BLaER1 treated with 17β-estradiol and CSF1 and Interleukin-3, amounts not matched to agents 10 nM and 100 nM (cell line): ENCODE measurements around the gene PLS3.
A peak's percentile ranks its signal among the peaks of the same experiment; 100 is the strongest.

Experiments used
- H3K27ac ChIP-seq, 11 experiments: shearing (Covaris generic); formaldehyde crosslinking; 2 replicates each; pipeline ENCODE4 v1.8.1; 2022
- H3K27me3 ChIP-seq, 11 experiments: shearing (Covaris generic); formaldehyde crosslinking; 2 replicates each; pipeline ENCODE4 v1.8.1; 2022
- H3K36me3 ChIP-seq, 11 experiments: shearing (Covaris generic); formaldehyde crosslinking; 2 replicates each; pipeline ENCODE4 v1.8.1; 2022
- H3K4me1 ChIP-seq, 10 experiments: shearing (Covaris generic); formaldehyde crosslinking; 2 replicates each; pipeline ENCODE4 v1.8.1; 2022
- H3K4me2 ChIP-seq, 11 experiments: shearing (Covaris generic); formaldehyde crosslinking; 2 replicates each; pipeline ENCODE4 v1.8.1; 2022
- H3K4me3 ChIP-seq, 10 experiments: shearing (Covaris generic); formaldehyde crosslinking; 2 replicates each; pipeline ENCODE4 v1.8.1; 2022
- H3K9ac ChIP-seq, 11 experiments: shearing (Covaris generic); formaldehyde crosslinking; 2 replicates each; pipeline ENCODE4 v1.8.1; 2022
- H3K9me3 ChIP-seq, 11 experiments: shearing (Covaris generic); formaldehyde crosslinking; replicated peaks in 1 of 11; 2 replicates each; pipeline ENCODE4 v1.8.1; 2022
- H4K20me1 ChIP-seq, 11 experiments: shearing (Covaris generic); formaldehyde crosslinking; 2 replicates each; pipeline ENCODE4 v1.8.1; 2022
- Cebpa-rat ChIP-seq, 11 experiments: shearing (Covaris generic); IDR thresholded peaks; 2 replicates each; pipeline ENCODE4 v1.8.1; 2022

The PLS3 gene

DNA sequence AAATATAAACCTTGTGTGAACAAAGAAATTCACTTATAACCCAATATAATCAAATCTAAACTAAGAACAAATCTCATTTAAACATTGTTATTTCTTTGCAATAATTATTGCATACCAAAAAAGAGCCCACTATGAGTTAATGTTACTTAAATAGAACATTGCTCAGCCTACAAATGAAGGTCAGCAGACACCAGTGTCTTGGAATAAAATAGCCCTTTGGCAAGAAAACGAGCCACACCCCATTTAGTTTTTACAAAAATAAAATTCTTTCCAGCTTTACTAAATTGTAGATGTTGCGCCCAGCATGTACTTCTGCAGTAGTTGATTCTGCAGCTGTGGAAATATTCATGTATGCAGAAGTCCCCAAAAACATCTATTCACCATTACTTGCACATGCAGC is 12.2 kb downstream of the PLS3 start:
- no peak overlapping the region for H3K9ac ChIP-seq
- peaks cover 0 to 26% (median 0%) of the 10 kb centered on the region in 11 experiments; a peak in 6 of 22 replicates for H3K36me3 ChIP-seq
- TF ChIP-seq Cebpa-rat (IDR thresholded peaks at IDR 0.05) = no peak
- peaks cover 0 to 18% (median 0%) of the 10 kb centered on the region in 10 experiments; a peak in 4 of 20 replicates for H3K4me1 ChIP-seq
- H3K4me2 ChIP-seq = no peak overlapping the region
- no peak overlapping the region for H3K27ac ChIP-seq
- H3K27me3 ChIP-seq = peaks cover 57 to 100% (median 88%) of the 10 kb centered on the region in 11 experiments
- no peak overlapping the region for H3K4me3 ChIP-seq
- no peaks in the 10 kb centered on the region for H3K9me3 ChIP-seq
- H4K20me1 ChIP-seq = peaks cover 0 to 15% (median 0%) of the 10 kb centered on the region in 11 experiments; a peak in 4 of 22 replicates

DNA sequence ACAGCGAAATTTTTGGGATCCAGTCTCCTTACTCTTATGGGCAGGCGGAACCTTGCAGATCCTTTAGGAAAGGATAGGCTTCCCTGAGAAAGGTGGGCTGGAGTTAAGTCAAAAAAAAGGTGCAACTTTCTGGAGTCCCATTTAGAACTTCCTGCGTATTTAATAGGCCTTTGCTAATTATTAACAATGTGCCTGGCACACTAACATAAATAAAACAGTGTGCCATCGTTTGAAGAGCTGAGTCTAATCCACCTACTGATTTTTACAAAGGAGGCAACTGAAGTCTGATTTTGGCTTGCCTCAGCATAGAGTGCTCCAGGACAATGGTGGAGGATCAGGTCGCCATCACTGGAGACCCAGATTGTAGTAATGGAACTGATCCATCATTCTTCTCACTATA is 15.7 kb downstream of the PLS3 start:
- Histone ChIP-seq H3K9ac (no peak overlapping the region), H3K36me3 (peaks cover 0 to 28% (median 0%) of the 10 kb centered on the region in 11 experiments; a peak in 6 of 22 replicates), H3K4me1 (peaks cover 0 to 18% (median 7%) of the 10 kb centered on the region in 10 experiments; a peak in 10 of 20 replicates), H3K9me3 (no peaks in the 10 kb centered on the region), H3K4me2 (no peak overlapping the region), H3K27ac (no peak overlapping the region), H3K27me3 (peaks cover 67 to 100% (median 87%) of the 10 kb centered on the region in 11 experiments), H4K20me1 (peaks cover 0 to 15% (median 0%) of the 10 kb centered on the region in 11 experiments; a peak in 4 of 22 replicates), H3K4me3 (no peak overlapping the region)
- TF ChIP-seq Cebpa-rat (IDR thresholded peaks at IDR 0.05) = no peak

GRCh38 chrX:115579327-115579726 is 18.4 kb downstream of the PLS3 start:
- Histone ChIP-seq H3K9me3 (no peaks in the 10 kb centered on the region), H3K4me2 (peak overlapping the region in 2 of 11 experiments; percentile 14 to 29; a peak in 3 of 22 replicates), H3K27me3 (peaks cover 75 to 100% (median 92%) of the 10 kb centered on the region in 11 experiments), H4K20me1 (peaks cover 0 to 26% (median 0%) of the 10 kb centered on the region in 11 experiments; a peak in 4 of 22 replicates), H3K4me1 (peaks cover 18 to 45% (median 32%) of the 10 kb centered on the region in 10 experiments), H3K36me3 (peaks cover 0 to 28% (median 0%) of the 10 kb centered on the region in 11 experiments; a peak in 6 of 22 replicates), H3K4me3 (no peak overlapping the region), H3K9ac (no peak overlapping the region), H3K27ac (peak overlapping the region in 1 of 11 experiments; percentile 18; a peak in 1 of 22 replicates)
- no peak for TF ChIP-seq Cebpa-rat (IDR thresholded peaks at IDR 0.05)

GRCh38 chrX:115579786-115580294 is 18.9 kb downstream of the PLS3 start:
- H3K4me2 ChIP-seq = peak overlapping the region in 4 of 11 experiments; percentile 13 to 29 (median 16); a peak in 3 of 22 replicates
- peaks cover 76 to 100% (median 93%) of the 10 kb centered on the region in 11 experiments for H3K27me3 ChIP-seq
- peaks cover 0 to 24% (median 0%) of the 10 kb centered on the region in 11 experiments; a peak in 6 of 22 replicates for H3K36me3 ChIP-seq
- peak overlapping the region in 1 of 11 experiments; percentile 18; a peak in 1 of 22 replicates for H3K27ac ChIP-seq
- H3K4me1 ChIP-seq = peaks cover 22 to 50% (median 36%) of the 10 kb centered on the region in 10 experiments
- no peak overlapping the region for H3K9ac ChIP-seq
- H3K4me3 ChIP-seq = no peak overlapping the region
- peaks cover 0 to 26% (median 0%) of the 10 kb centered on the region in 11 experiments; a peak in 3 of 22 replicates for H4K20me1 ChIP-seq
- no peak for TF ChIP-seq Cebpa-rat (IDR thresholded peaks at IDR 0.05)
- no peaks in the 10 kb centered on the region for H3K9me3 ChIP-seq

- H3K27me3 ChIP-seq = peaks cover 85 to 100% (median 98%) of the 10 kb centered on the region in 11 experiments
- H3K9ac ChIP-seq = no peak overlapping the region
- peak overlapping the region in 8 of 11 experiments; percentile 20 to 61 (median 48); a peak in 13 of 22 replicates for H3K4me2 ChIP-seq
- peaks cover 0 to 31% (median 0%) of the 10 kb centered on the region in 11 experiments; a peak in 3 of 22 replicates for H4K20me1 ChIP-seq
- H3K9me3 ChIP-seq = no peaks in the 10 kb centered on the region
- H3K4me1 ChIP-seq = peaks cover 22 to 53% (median 39%) of the 10 kb centered on the region in 10 experiments
- H3K4me3 ChIP-seq = no peak overlapping the region
- H3K36me3 ChIP-seq = peaks cover 0 to 8% (median 0%) of the 10 kb centered on the region in 11 experiments; a peak in 3 of 22 replicates
- no peak for TF ChIP-seq Cebpa-rat (IDR thresholded peaks at IDR 0.05)
- peak overlapping the region in 3 of 11 experiments; percentile 23 to 61 (median 35); a peak in 3 of 22 replicates for H3K27ac ChIP-seq
Measured at GRCh38 chrX:115581759-115582615, 21.0 kb downstream of the PLS3 start.

DNA sequence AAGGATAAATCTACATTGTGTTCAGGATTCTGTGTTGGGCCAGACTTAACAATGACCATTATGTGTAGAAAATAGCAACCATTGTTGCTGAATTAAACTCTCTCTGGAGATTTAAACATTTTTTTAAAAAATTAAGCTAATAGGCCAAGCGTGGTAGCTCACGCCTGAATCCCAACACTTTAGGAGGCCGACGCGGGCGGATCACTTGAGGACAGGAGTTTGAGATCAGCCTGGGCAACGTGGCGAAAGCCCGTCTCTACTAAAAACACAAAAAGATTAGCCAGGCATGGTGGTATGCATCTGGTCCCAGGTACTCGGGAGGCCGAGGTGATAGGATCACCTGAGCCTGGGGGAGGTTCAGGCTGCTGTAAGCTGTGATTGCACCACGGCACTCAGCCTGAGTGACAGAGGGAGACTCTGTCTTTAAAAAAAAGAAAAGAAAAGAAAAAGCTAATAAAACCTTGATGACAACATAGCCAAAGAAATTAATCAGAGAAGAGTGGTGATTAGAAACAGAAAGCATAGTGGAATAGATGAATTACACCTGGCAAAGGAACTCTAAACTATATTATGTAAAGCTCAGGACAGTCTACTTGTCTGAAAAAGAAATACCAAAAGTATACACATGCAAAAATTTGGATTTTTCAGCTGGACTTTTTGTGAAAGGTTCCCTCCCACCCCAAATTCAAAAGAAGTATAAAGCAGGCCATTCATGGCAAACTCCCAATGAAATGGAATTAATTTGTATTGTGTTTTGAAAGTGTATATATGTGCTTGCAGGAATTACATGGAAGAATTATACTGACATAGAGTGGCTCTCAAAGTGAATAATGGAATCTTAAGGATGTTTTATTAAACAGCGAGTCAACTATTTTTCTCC is 21.9 kb downstream of the PLS3 start:
- Histone ChIP-seq H3K4me2 (peak overlapping the region; percentile 6 to 61 (median 50); a peak in 21 of 22 replicates), H3K36me3 (peaks cover 0 to 8% (median 0%) of the 10 kb centered on the region in 11 experiments; a peak in 3 of 22 replicates), H3K9me3 (no peaks in the 10 kb centered on the region), H3K9ac (peak overlapping the region in 2 of 11 experiments; percentile 15 to 40; a peak in 1 of 22 replicates), H3K4me1 (peaks cover 22 to 53% (median 39%) of the 10 kb centered on the region in 10 experiments), H4K20me1 (peaks cover 0 to 34% (median 0%) of the 10 kb centered on the region in 11 experiments; a peak in 3 of 22 replicates), H3K27ac (peak overlapping the region in 8 of 11 experiments; percentile 26 to 61 (median 40); a peak in 11 of 22 replicates), H3K4me3 (no peak overlapping the region), H3K27me3 (peaks cover 83 to 100% (median 98%) of the 10 kb centered on the region in 11 experiments)
- no peak for TF ChIP-seq Cebpa-rat (IDR thresholded peaks at IDR 0.05)

- Histone ChIP-seq H3K4me2 (peak overlapping the region; percentile 6 to 61 (median 50); a peak in 21 of 22 replicates), H4K20me1 (peaks cover 0 to 40% (median 0%) of the 10 kb centered on the region in 11 experiments; a peak in 4 of 22 replicates), H3K27me3 (peaks cover 89 to 100% (median 98%) of the 10 kb centered on the region in 11 experiments), H3K4me1 (peaks cover 22 to 53% (median 39%) of the 10 kb centered on the region in 10 experiments), H3K9me3 (no peaks in the 10 kb centered on the region), H3K9ac (peak overlapping the region in 3 of 11 experiments; percentile 15 to 31 (median 23); a peak in 2 of 22 replicates), H3K27ac (peak overlapping the region in 9 of 11 experiments; percentile 36 to 61 (median 41); a peak in 16 of 22 replicates), H3K36me3 (peaks cover 0 to 8% (median 0%) of the 10 kb centered on the region in 11 experiments; a peak in 3 of 22 replicates), H3K4me3 (no peak overlapping the region)
- no peak for TF ChIP-seq Cebpa-rat (IDR thresholded peaks at IDR 0.05)
Measured at GRCh38 chrX:115583496-115584004, 22.6 kb downstream of the PLS3 start.
